ENCODE measurements around the gene SEC24A.
"Not testable (repeated sequence)": the region's sequence is repeated elsewhere in the genome, so short reads cannot be mapped to it uniquely, and the experiment has no call there.

The SEC24A gene

DNA sequence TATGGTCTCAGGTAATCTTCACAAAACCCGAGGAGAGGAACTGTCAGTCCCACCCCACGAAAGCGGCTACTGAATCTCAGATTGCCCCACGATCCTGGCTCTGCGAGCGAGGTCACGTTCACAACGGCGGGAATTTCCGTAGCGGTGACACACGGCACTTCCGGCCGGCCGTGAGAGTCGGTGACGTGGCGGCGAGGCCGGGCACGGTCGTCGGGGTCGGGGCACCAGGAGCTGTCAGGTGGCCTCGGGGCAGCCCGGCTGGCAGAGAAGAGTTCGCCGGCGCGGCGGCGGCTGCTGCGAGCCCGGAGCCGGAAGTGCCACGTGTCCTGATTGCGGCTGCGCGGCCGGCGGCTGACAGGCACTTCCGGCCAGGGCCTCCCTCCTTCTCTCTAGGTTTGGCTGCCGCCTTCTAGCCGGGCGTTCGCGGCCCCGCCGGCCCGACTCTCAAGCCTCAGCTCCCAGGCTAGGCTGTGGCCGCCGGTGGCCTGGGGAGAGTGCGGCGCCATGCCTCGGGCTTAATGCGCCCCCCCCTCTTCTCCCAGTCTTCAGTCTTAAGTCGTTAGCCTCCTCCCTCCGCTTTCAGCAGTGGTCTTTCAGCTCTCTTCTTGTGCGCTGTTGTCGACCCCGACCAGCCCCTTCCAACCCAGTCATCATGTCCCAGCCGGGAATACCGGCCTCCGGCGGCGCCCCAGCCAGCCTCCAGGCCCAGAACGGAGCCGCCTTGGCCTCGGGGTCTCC lies at the start of gene SEC24A:
TSS of gene SEC24A (plus strand) at position 361 of the 738 bp plus-strand sequence. CDS start at position 653, 292 bp downstream.
- DNase-seq (ENCODE audit: low spot score) = peak; percentile 95

DNA sequence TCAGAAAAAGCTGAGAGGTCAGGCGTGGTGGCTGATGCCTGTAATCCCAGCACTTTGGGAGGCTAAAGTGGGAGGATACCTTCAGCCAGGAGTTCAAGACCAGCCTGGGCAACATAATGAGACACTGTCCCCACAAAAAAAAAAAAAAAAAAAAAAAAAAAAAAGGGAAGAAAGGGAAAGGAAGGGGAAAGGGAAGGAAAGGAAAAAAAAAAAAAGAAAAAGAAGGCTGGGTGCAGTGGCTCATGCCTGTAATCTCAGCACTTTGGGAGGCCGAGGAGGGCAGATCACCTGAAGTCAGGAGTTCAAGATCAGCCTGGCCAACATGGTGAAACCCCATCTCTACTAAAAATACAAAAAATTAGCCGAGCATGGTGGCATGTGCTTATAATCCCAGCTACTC lies 48.8 kb upstream of the SEC24A start:
- DNase-seq (ENCODE audit: low spot score) = not testable (repeated sequence)

DNA sequence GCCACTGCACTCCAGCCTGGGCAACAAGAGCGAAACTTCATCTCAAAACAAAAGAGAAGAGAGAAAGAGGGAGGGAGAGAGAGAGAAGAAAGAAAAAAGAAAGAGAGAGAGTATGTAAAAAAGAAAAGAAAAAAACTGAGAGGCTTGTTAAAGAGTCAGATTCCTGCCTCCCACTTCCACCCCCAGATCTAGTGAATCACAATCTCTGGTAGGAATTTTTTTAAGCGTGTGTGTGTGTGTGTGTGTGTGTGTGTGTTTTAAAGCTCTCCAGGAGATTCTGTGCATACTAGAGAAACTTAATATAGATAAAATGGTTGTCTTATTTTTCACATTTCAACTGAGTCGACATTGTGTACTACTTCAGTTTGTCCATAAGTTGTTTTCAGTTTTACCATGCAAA lies 48.0 kb upstream of the SEC24A start:
- DNase-seq (ENCODE audit: low spot score) = no peak

DNA sequence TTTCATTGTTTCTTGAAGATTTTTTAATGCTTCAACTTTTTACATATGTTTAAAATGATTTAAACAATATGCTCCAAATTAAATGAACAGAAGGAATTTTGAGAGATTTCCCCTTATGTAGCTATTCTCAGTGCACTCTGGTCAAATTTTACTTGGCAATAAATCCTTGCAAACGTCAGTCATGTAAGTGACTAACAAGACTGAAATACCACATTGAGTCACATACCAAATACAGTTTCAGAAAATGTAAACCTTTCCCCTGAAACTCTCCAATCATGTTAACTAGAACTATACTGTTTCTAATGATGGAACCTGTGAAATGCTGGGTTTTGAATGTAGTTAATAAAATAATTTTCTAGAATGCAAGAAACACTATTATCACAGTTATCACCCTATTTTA lies 45.5 kb upstream of the SEC24A start:
- peak; percentile 37 for DNase-seq (ENCODE audit: low spot score)

DNA sequence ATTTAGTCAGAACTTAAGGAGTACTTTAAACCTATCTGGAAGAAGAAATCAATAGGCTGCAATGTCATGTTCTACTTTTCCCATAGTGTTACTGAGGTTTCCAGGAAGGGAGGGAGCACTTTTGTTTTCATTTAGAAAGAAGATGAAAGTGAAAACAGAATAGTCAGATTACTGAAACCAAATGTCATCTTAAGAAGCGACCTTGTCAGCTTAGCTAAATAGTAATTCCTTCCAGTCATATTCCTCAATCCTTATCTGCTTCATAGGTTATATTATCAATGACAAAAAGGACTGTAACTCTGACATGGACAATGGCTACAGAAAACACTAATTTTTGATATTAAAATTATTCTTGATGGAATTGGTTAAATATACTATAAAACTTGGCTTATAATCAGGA lies 43.7 kb upstream of the SEC24A start:
- DNase-seq (ENCODE audit: low spot score) = no peak

DNA sequence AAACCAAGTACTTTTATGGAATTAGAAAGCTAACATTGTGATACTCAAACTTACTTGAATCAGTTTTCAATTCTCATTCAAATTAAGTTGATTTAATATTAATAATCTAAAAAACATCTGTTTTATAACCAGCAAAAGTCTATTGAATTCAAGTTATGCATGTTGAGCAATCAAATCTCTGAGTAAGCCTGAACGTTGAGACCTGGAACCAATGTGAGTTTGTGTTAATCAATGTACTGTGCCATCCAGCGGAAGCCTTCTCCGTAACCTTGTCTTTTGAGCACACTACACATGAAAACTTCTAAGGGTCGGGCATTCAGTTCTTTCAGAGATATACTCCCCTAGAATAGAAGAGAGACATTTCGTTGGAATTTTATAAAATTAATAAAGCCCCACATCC lies 41.9 kb upstream of the SEC24A start:
- no peak for DNase-seq (ENCODE audit: low spot score)

DNA sequence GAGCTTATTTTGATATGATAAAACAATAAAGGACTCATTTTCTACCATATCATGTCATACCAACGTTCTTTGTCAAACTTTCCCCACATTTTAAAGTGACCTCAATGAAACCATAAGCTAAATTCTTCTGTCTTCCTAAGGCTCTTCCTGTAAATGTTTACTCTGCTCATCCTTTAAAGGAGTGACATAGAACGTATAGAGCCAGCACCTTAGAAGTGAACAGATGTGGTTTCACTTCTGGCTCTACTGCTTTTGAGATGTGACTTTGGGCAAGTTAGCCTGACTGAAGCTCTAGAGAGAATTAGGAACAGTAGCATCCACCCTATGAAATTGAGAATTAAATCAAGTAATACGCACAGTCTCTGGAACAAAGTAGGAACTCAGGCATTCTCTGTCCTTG lies 40.0 kb upstream of the SEC24A start:
- DNase-seq (ENCODE audit: low spot score) = no peak

DNA sequence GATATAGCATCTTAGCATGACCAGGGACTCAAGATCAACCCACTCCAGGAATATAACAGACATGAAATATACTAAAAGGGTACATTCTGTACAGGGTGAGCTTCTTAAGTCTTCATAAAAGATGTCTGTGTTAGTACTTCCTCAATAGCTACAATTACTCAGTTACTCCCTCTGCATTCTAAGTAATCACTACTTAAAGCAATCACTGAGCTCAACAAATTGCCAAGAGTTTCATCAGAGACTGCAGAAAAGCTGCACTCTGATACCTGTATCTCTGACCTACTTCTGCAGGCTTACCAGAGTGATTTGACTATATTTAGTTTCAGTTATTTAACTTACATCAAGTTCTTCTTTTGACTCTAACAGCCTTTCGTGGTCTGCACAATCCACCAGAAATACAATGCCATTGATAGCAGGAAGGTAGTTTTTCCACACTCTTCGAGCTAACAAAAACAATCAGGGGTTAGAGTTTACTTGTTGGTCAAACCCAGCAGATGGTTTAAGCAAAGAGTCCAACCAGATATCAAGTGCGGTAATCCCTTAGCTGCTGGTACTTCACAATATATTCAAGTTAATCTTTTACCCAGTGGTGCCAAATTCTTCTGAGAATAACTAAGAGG lies 39.2 kb upstream of the SEC24A start:
- DNase-seq (ENCODE audit: low spot score) = no peak

DNA sequence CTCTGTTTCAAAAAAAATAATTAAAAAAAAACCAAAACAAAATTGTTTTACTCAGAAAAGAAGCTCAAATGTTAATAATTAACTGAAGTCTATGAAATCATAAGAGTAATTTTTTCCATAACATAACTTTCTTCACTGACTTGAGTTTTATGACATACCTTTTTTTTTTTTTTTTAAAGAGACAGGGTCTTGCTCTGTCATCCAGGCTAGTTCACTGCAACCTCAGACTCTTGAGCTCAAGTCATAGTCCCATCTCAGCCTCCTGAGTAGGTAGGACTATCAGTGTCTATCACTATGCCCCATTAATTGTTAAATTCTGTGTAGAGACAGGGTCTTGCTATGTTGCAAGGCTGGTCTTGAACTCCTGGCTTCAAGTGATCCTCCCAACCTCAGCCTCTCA lies 37.9 kb upstream of the SEC24A start:
- DNase-seq (ENCODE audit: low spot score) = no peak

DNA sequence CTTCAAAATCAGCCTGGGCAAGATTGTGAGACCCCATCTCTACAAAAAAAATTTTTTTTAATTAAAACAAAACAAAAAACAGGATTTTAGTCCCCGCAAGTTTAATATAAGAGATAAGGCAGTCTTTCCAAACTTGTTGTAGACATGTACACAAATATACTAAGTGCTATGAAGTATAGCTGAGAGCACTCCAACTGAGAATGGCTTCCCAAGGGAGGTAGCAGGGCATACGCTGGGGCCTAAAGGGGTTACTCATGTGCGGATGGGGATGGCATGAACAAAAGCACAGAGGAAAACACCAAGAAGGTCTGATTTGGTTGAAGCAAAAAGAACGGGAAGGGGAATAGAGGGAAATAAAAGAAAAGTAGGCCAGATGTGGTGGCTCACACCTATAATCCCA lies 37.1 kb upstream of the SEC24A start:
- DNase-seq (ENCODE audit: low spot score) = no peak

DNA sequence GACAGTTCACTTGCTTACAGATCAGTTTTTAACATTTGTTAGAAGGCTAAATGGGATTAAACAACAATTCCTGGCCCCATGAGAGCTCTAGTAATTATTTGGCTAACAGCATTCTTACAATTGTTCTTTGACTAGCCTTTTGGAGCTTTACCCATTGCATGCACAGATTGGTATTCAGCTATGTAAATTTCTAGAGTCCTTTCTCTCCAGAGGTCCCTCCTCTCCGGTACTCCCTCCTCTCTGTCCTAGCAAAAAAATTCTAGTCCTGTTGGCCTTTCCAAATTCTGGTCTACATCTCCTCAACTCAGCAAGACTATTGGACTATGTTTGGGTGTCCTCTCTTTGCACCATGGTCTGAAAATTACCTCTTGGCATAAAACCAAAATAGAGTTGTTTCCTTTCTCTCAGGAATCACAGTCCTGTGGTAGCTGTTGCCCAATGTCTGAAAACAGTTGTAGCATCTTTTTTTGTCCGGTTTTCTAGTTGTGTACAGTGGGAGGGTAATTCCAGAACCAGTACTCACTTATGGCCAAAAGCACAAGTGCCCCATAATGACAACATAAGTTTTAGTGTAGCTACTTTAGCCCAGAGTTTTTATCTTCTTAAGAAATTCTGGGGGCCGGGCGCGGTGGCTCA lies 34.0 kb upstream of the SEC24A start:
- peak; percentile 8 for DNase-seq (ENCODE audit: low spot score)

DNA sequence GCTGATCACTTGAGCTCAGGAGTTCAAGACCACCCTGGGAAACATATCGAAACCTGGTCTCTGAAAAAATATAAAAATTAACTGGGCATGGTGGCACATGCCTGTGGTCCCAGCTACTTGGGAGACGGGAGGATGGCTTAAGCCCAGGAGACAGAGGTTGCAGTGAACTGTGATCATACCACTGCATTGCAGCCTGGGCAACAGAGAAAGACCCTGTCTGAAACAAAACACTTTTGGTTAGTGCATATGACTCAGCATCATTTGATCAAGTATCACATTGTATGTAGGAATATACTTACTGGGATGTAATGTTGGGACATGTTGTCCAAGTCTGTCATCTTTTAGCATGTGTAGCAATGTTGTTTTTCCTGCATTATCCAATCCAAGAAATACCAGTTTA lies 28.0 kb upstream of the SEC24A start:
- DNase-seq (ENCODE audit: low spot score) = no peak

DNA sequence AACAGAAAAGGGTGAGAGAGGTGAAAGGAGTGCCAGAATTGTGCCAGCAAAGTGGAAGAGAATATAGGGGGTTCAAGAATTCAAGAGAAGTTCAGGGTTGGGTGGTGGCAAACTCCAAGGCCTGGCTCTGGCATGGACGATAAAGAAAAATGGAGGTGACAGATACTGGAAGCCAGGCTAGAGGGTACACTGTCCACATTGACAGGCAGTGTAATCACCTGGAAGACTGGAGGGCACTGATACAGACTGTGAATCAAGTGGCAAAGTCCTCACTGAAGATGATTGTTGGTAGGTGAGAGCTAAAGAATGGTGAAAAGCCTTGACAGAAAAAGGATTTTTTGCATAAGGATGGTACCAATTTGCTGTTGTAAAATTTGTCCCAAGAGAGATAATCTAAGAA lies 23.0 kb upstream of the SEC24A start:
- DNase-seq (ENCODE audit: low spot score) = no peak

DNA sequence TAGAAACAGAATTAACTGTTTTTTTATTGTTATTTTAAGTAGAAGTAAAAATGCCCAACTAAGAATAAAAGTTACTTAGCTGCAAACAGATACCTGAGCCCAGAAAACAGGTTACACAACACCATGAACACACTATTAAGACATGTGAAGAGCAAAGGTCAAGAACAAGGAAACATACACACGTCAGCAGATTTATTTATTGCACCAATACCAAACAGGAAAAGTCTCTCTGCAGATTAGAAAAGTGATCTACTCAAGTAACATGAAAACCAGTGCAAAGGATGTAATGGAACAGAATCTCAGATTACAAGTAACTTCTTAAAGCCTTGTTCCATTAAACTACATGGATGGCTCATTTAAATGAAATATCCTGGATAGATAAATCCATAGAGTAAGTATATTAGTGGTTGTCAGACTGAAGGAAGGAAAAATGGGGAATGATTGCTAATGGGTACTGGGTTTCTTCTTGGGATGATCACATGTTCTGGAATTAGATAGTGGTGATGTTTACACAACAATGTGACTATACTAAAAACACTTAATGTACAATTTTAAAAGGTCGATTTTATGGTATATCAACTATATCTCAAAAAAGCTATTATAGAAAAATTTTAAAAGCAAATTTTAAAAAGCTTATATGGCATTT lies 22.1 kb upstream of the SEC24A start:
- DNase-seq (ENCODE audit: low spot score) = no peak

DNA sequence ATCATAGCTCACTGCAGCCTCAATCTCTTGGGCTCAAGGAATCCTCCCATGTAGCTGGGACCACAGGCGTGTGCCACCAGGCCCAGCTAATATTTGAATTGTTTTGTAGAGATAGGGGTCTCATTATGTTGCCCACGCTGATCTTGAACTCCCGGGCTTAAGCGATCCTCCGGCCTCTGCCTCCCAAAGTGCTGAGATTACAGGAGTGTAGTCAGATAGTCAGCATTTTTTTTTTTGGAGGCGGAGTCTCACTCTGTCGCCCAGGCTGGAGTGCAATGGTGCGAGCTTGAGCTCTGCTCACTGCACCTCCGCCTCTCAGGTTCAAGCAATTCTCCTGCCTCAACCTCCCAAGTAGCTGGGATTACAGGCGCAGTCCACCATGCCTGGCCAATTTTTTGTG lies 14.4 kb upstream of the SEC24A start:
- DNase-seq (ENCODE audit: low spot score) = no peak

DNA sequence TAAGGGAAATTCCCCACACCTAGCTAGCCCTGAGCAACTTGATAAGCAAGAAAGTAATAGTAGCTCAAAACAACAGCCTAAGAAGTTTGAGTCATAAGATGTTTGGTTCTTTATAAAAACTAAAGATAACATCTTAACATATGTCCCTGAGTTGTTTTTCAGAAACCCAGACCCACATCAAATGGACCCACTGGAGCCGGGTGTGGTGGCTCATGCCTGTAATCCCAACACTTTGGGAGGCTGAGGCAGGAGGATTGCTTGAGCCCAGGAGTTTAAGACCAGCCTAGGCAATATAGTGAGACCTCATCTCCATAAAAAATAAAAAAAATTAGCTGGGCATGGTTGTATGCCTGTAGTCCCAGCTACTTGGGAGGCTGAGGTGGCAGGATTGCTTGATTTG lies 13.2 kb upstream of the SEC24A start:
- DNase-seq (ENCODE audit: low spot score) = not testable (repeated sequence)

DNA sequence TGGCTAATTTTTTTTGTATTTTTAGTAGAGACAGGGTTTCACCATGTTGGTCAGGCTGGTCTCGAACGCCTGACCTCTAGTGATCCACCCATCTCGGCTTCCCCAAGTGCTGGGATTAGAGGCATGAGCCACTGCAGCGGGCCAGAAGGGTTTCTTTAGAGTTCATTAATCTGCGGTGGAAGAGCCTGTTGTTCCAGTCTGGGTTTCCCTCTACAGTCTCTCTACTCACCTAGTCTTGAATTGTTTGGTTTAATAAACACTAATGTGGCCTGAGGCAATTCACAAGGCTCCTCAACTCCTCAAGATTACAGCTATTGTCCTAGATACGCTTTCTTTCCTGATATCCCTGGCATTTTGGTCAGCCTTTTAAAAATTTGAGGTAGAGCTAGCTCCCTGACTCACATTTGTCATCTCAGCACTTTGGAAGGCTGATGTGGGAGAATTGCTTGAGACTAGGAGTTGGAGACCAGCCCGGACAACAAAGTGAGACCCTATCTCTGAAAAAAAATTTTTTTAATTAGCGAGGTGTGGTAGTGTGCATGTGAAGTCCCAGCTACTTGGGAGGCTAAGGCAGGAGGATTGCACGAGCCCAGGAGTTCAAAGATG lies 11.4 kb upstream of the SEC24A start:
- DNase-seq (ENCODE audit: low spot score) = no peak

DNA sequence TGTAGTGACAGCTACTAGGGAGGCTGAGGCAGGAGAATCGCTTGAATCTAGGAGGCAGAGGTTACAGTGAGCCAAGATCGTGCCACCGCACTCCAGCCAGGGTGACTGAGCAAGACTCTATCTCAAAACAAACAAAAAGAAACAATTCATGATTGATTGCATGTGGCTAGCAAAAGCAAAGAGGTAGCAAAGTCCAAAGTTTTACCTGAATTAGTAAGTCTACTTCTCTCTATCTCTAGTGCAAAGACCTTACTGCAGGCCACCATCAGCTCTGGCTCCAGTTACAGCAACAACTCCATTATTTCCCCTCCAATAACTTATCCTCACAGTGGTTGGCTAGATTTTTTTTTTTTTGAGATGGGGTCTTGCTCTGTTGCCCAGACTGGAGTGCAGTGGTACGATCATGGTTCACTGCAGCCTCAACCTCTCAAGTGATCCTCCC lies 9.8 kb upstream of the SEC24A start:
- DNase-seq (ENCODE audit: low spot score) = no peak

DNA sequence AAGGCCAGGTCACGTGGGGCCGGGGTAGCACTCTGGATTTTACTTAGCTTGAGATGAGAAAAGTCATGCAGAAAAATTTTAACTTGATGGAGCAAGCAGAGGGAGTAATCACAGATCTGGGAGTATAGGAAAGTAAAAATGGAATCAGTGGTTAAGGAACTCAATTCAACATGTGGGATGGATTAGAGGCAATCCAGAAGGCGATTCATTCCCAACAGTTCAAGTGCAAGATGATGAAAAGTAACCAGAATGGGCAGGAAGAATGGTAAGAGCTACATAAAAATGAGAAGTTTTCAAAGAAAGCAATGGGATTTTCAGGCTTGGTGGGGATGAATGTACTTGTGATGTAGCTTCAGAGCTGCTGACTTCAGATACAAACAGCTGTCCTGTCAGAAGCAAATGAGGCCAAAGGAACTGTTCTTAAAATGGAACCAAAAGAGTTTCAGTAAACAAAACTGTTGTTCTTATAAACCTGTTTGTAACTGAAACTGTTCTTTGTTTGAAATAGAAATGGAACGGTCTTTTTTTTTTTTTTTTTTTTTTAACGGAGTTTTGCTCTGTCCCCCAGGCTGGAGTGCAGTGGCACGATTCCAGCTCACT lies 5.6 kb upstream of the SEC24A start:
- DNase-seq (ENCODE audit: low spot score) = no peak

DNA sequence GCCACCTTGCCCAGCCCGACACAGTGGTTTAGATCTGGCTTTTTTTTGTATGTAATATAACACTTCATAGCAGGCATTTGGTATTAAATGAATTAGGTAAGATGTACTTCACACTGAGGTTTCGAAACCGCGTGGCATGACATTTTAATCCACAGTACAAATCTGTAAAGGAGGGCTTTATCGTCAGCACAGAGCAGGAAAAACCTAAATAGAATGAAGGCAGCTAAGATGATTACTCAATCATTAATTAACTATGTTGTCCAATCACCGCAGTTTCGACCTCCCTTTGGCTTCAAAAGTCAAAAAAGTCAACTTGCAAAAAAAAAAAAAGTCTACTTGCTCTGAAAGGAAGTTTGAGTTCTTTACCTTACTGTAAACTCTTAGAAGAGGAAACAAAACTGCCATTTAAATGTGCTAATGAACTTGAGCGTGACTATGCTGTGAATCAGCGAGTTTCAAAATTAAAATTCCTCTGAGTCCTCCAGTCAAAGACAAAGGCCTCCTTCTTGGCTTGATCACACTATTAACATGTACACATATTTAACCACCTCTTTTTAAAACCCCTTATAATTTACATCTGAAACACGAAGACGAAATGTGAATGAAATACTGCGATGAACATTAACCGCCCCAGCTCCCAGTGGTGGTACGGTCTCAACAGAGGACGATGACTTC lies 698 bp upstream of the SEC24A start:
- DNase-seq (ENCODE audit: low spot score) = peak; percentile 39

DNA sequence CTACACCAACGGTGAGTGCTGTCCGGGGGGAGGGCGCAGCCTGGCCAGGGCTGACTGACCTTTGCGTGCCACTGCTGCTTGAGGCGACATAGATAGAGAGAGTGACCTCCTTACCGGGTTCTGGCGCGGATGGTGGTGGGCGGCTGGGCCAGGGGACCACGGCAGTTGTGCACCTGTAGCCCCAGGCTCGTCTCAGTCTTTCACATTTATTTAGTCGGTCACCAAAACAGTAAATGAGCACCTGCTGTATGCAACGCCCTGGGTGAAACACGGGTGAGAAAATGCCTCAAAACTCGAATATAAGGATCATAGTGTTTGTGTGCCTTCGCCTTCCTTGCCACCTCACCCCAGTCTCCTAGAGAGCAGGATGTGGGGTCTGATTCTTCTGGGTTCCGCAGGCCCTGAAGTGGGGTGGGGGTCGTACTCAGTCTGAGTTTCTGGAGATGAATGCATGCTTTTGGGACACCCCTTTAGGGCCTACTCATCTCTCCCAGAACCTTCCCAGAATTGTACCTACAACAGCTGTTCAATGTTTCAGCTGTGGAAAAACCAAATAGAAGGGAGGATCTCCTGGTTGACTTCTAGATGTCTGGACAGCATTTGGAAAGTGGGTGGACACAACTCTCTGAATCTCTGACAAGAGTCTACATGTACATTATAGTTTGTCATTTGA lies 714 bp downstream of the SEC24A start:
- peak; percentile 37 for DNase-seq (ENCODE audit: low spot score)

Measured in AG08396 (cell line).